Hematopoietic multipotent progenitor cell treated with erythropoietin and hydrocortisone succinate and interleukin-3 and kit ligand, for 15 days (in vitro differentiated cells): ENCODE measurements around the gene GLT6D1.

Source experiments
- DNase-seq: peaks from one replicate; pipeline ENCODE4 v3.0.0-alpha.2; 2015; ENCODE audit warnings: low spot score

Gene GLT6D1

GRCh38 chr9:135584371-135584770 is 55.0 kb downstream of the GLT6D1 start:
- no peak for DNase-seq

- no peak for DNase-seq
These were observed 55.7 kb downstream of the GLT6D1 start for GRCh38 chr9:135583688-135584011.

GRCh38 chr9:135582966-135583687 is 56.2 kb downstream of the GLT6D1 start:
- no peak for DNase-seq

- DNase-seq: no peak
These were observed 56.8 kb downstream of the GLT6D1 start for GRCh38 chr9:135582541-135582940.

- no peak for DNase-seq
These were observed 57.5 kb downstream of the GLT6D1 start for GRCh38 chr9:135581636-135582426.

GRCh38 chr9:135580664-135581380 is 58.5 kb downstream of the GLT6D1 start:
- no peak for DNase-seq

GRCh38 chr9:135579889-135580660 is 59.3 kb downstream of the GLT6D1 start:
- no peak for DNase-seq

- DNase-seq: no peak
These were observed 60.0 kb downstream of the GLT6D1 start for GRCh38 chr9:135579356-135579755.

- no peak for DNase-seq
These were observed 62.1 kb downstream of the GLT6D1 start for GRCh38 chr9:135577256-135577655.

- no peak for DNase-seq
These were observed 63.2 kb downstream of the GLT6D1 start for GRCh38 chr9:135575995-135576631.

- no peak for DNase-seq
These were observed 64.4 kb downstream of the GLT6D1 start for GRCh38 chr9:135574943-135575342.

- no peak for DNase-seq
These were observed 65.0 kb downstream of the GLT6D1 start for GRCh38 chr9:135574331-135574730.
